HCT116 (cell line): Measurements from ENCODE around the gene ZNF497. TPM values are rescaled to one million over a fixed set of nuclear protein-coding genes. Genes with fewer than 3 reads are reported as not detected.

ENCODE experiments used
- ATAC-seq: fragments of 200-7000 bp; cut with Tn5 transposase; 2 replicates; pipeline ENCODE4 v1.9.1; 2020; ENCODE audit warnings: mild to moderate bottlenecking, moderate library complexity
- BruUV-seq: library from RNA; stranded (reverse); fragments of 400-500 nt; replicated peaks from 2 replicates; lab custom pipeline; 2021; lab: Mats Ljungman, UMichigan
- CTCF ChIA-PET: fragments of 300-600 bp; sonication (Branson Sonifier 250); formaldehyde crosslinking; loops from one replicate; lab custom pipeline; 2021; ENCODE audit warnings: antibody characterized with exemption; lab: Charles Lee
- POLR2A ChIA-PET: fragments of 300-600, 350-600 bp; sonication (Branson Sonifier 250); formaldehyde crosslinking; loops from one replicate; lab custom pipeline; 2021; ENCODE audit warnings: antibody characterized with exemption; lab: Charles Lee
- RAD21 ChIA-PET, 2 experiments: fragments of 300-600 bp; sonication (Branson Sonifier 250); formaldehyde crosslinking; loops; one replicate each; lab custom pipeline; 2023; ENCODE audit warnings: low total read pairs in 2 of 2; ENCODE audit not compliant: uncharacterized antibody in 2 of 2, unreplicated experiment in 2 of 2, low non-redundant PET in 1 of 2; lab: Charles Lee
- DNase-seq: peaks from one replicate; pipeline ENCODE4 v3.0.0-alpha.2; 2010; ENCODE audit warnings: low read depth, low spot score
- H2AFZ ChIP-seq: fragments of 200-600 bp; shearing (Covaris generic), sonication (generic); 2 replicates; pipeline ENCODE4 v1.6.1; 2017; ENCODE audit warnings: low read depth, mixed run types, mixed read lengths, antibody characterized with exemption, low read length; ENCODE audit not compliant: poor library complexity, severe bottlenecking
- H3K27ac ChIP-seq: 2 replicates; pipeline ENCODE4 v1.5.1; 2012; ENCODE audit warnings: low read depth, low read length
- H3K27me3 ChIP-seq: fragments of 200-600 bp; sonication (generic); 2 replicates; pipeline ENCODE4 v1.6.1; 2016; ENCODE audit warnings: mixed run types, low read length, mixed read lengths; ENCODE audit not compliant: insufficient read depth
- H3K36me3 ChIP-seq, 2 experiments: fragments of 200-500 bp in 1 of 2; fragments of 200-600 bp in 1 of 2; sonication (Bioruptor generic) in 1 of 2; sonication (generic) in 1 of 2; 2 replicates each; pipeline versions ENCODE4 v1.5.1 to v1.6.1; 2014 to 2016; ENCODE audit warnings: low read length in 2 of 2, inconsistent platforms in 1 of 2, mixed read lengths in 1 of 2, mixed run types in 1 of 2; ENCODE audit not compliant: insufficient read depth in 2 of 2, control insufficient read depth in 1 of 2
- H3K4me1 ChIP-seq, 2 experiments: fragments of 200-600 bp in 1 of 2; sonication (generic) in 1 of 2; 2 replicates each; pipeline versions ENCODE4 v1.5.1 to v1.6.1; 2012 to 2017; ENCODE audit warnings: low read length in 2 of 2, inconsistent platforms in 1 of 2, mild to moderate bottlenecking in 1 of 2, mixed read lengths in 1 of 2, mixed run types in 1 of 2, moderate library complexity in 1 of 2; ENCODE audit not compliant: insufficient read depth in 2 of 2, control insufficient read depth in 1 of 2
- H3K4me2 ChIP-seq: fragments of 200-600 bp; sonication (generic); 2 replicates; pipeline ENCODE4 v1.6.1; 2017; ENCODE audit warnings: mixed run types, low read length, mixed read lengths
- H3K4me3 ChIP-seq, 2 experiments: fragments of 200-600 bp in 1 of 2; sonication (generic) in 1 of 2; replicated peaks in 1 of 2; 2 replicates each; pipeline ENCODE4 v1.5.1; 2011 to 2016; ENCODE audit warnings: low read length in 2 of 2, control low read depth in 1 of 2, low read depth in 1 of 2, mild to moderate bottlenecking in 1 of 2, mixed read lengths in 1 of 2, mixed run types in 1 of 2
- H3K79me2 ChIP-seq: fragments of 200-600 bp; sonication (generic); 2 replicates; pipeline ENCODE4 v1.6.1; 2017; ENCODE audit warnings: mild to moderate bottlenecking, mixed run types, low read length, moderate library complexity, mixed read lengths; ENCODE audit not compliant: insufficient read depth
- H3K9ac ChIP-seq: fragments of 200-600 bp; sonication (generic); 2 replicates; pipeline ENCODE4 v1.6.1; 2016; ENCODE audit warnings: low read length, mixed read lengths
- H3K9me2 ChIP-seq: fragments of 200-600 bp; sonication (generic), shearing (Covaris generic); 2 replicates; pipeline ENCODE4 v1.6.1; 2017; ENCODE audit warnings: mixed run types, mild to moderate bottlenecking, moderate library complexity; ENCODE audit not compliant: insufficient read depth
- H3K9me3 ChIP-seq, 2 experiments: fragments of 200-500 bp in 1 of 2; fragments of 200-600 bp in 1 of 2; sonication (Bioruptor generic) in 1 of 2; sonication (generic) in 1 of 2; 2 replicates each; pipeline ENCODE4 v1.6.1; 2014 to 2017; ENCODE audit warnings: low read length in 2 of 2, mixed read lengths in 2 of 2, inconsistent platforms in 1 of 2, low read depth in 1 of 2, mild to moderate bottlenecking in 1 of 2, mixed run types in 1 of 2, moderate library complexity in 1 of 2; ENCODE audit not compliant: control insufficient read depth in 1 of 2, insufficient read depth in 1 of 2
- H4K20me1 ChIP-seq: fragments of 200-600 bp; sonication (generic), shearing (Covaris generic); 2 replicates; pipeline ENCODE4 v1.6.1; 2017; ENCODE audit warnings: mixed run types, mild to moderate bottlenecking, moderate library complexity; ENCODE audit not compliant: insufficient read depth
- FOSL1 ChIP-seq: IDR thresholded peaks from 2 replicates; pipeline ENCODE4 v1.6.1; 2012; ENCODE audit warnings: low read depth
- POLR2A ChIP-seq: IDR thresholded peaks from 2 replicates; pipeline ENCODE4 v1.7.0; 2011; ENCODE audit warnings: borderline replicate concordance; ENCODE audit not compliant: insufficient read depth, insufficient read length; ENCODE audit errors: extremely low read depth
- SIN3A ChIP-seq: IDR thresholded peaks from 2 replicates; pipeline ENCODE4 v1.6.1; 2012; ENCODE audit warnings: low read depth
- SP1 ChIP-seq: IDR thresholded peaks from 2 replicates; pipeline ENCODE4 v1.6.1; 2012; ENCODE audit warnings: low read depth
- SRF ChIP-seq: IDR thresholded peaks from 2 replicates; pipeline ENCODE4 v1.6.1; 2012; ENCODE audit warnings: low read depth
- ZFX ChIP-seq: fragments of 450-650 bp; IDR thresholded peaks from 2 replicates; pipeline ENCODE4 v1.6.1; 2017
- intact Hi-C: fragments of 100-400 bp; cut with micrococcal nuclease; formaldehyde crosslinking; loops from 2 replicates; pipeline ENCODE4 v1.10.0; 2022
- total RNA-seq: library from RNA; stranded (reverse); gene quantifications from one replicate; pipeline ENCODE4 v1.2.1, GENCODE V29; 2021; ENCODE audit not compliant: unreplicated experiment
- TF ChIP-seq, protein P1 (sequence below): IDR thresholded peaks from 2 replicates; pipeline ENCODE4 v1.6.1; 2012
- TF ChIP-seq, protein P2 (sequence below): IDR thresholded peaks from 2 replicates; pipeline ENCODE4 v1.6.1; 2011; ENCODE audit warnings: mild to moderate bottlenecking, low read length, moderate library complexity; ENCODE audit not compliant: insufficient replicate concordance; ENCODE audit errors: extremely low read depth

ZNF497 gene
- total RNA-seq, 1 experiment from 2014 or later: 5.1 TPM

DNA sequence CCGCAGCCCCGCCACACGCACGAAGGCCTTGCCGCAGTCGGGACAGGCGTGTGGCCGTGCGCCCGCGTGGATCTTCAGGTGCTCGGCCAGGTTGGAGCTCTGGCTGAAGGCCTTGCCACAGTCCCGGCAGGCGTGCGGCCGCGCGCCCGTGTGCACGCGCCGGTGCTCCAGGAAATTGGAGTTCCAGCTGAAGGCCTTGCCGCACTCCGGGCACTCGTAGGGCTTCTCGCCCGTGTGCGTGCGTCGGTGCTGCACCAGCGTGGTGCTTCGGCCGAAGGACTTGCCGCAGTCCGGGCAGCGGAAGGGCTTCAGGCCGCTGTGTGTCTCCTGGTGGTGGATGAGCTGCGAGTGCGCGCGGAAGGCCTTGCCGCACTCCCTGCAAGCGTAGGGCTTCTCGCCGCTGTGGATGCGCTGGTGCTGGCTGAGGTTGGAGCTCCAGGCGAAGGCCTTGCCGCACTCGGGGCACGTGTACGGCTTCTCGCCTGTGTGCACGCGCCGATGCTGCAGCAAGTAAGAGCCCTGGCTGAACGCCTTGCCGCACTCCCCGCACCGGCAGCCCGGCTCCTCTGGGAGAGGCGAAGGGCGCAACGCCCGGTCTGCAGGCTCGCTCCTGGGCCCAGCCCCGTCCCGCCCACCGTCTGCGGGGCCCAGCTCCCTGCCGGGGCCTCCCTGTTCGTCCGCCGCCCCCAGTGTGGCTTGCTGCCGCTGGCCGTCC is 5.6 kb downstream of the ZNF497 start:
- Histone ChIP-seq H3K4me2 (no peak overlapping the region), H3K4me3 (no peak overlapping the region), H4K20me1 (no peaks in the 10 kb centered on the region), H3K9me2 (no peaks in the 10 kb centered on the region), H3K27ac (no peak overlapping the region), H3K36me3 (no peaks in the 10 kb centered on the region), H3K79me2 (0 out of 2 replicates have a peak, but pooled peaks cover 3% of the 10 kb centered on the region), H3K9ac (no peak overlapping the region), H2AFZ (no peak overlapping the region), H3K9me3 (no peaks in the 10 kb centered on the region), H3K27me3 (no peaks in the 10 kb centered on the region), H3K4me1 (peaks cover 6 to 10% of the 10 kb centered on the region in 2 experiments; a peak in 3 of 4 replicates)
- DNase-seq: no peak
- RAD21 ChIA-PET: no interaction called here
- BruUV-seq: no TSS peak
- no peak for TF ChIP-seq SIN3A
- TF ChIP-seq, protein P1, sequence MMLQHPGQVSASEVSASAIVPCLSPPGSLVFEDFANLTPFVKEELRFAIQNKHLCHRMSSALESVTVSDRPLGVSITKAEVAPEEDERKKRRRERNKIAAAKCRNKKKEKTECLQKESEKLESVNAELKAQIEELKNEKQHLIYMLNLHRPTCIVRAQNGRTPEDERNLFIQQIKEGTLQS: no peak
- TF ChIP-seq POLR2A: no peak
- no peak for TF ChIP-seq FOSL1
- intact Hi-C loops: no loop called here
- POLR2A ChIA-PET: no interaction called here
- no peak for ATAC-seq
- CTCF ChIA-PET: no interaction called here

DNA sequence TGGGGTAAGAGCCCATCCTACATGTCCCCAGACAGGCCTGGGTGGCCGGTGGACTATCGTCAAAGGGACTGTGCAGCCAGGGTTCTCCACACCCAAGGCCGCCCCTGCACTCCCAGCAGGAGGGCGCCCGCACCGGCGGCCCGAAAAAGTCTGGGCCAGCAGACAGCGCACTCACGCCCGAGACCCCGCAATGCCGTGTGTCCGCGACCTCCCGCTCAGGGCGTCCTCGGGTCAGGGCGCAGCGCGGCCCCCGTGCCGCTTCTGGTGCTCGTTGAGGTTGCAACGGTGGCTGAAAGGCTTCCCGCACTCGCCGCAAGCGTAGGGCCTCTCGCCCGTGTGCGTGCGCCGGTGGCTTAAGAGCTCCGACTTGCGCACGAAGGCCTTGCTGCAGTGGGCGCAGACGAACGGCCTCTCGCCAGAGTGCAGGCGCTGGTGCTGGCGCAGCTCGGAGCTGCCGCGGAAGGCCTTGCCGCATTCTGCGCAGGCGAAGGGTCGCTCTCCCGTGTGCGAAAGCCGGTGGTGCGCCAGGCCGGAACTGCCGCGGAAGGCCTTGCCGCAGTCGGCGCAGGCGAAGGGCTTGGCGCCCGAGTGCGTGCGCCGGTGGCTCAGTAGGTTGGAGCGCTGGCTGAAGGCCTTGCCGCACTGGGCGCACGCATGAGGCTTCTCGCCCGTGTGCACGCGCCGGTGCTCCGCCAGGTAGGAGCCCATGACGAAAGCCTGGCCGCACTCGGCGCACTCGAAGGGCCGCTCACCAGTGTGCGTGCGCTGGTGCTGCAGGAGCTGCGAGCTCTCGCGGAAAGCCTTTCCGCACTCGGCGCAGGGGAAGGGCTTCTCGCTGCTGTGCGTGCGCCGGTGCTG is 6.4 kb downstream of the ZNF497 start:
- no peaks in the 10 kb centered on the region for H3K36me3 ChIP-seq
- H3K27ac ChIP-seq: no peak overlapping the region
- no peaks in the 10 kb centered on the region for H3K9me2 ChIP-seq
- H2AFZ ChIP-seq: no peak overlapping the region
- H3K27me3 ChIP-seq: no peaks in the 10 kb centered on the region
- H3K9ac ChIP-seq: no peak overlapping the region
- intact Hi-C loops: no loop called here
- no peaks in the 10 kb centered on the region for H3K79me2 ChIP-seq
- no peak overlapping the region for H3K4me3 ChIP-seq
- ChIA-PET RAD21 (no interaction called here), CTCF (no interaction called here), POLR2A (no interaction called here)
- no peak for ATAC-seq
- no peak overlapping the region for H3K4me2 ChIP-seq
- H3K4me1 ChIP-seq: peaks cover 2% of the 10 kb centered on the region in 2 experiments; a peak in 3 of 4 replicates
- no peaks in the 10 kb centered on the region for H3K9me3 ChIP-seq
- no TSS peak for BruUV-seq
- H4K20me1 ChIP-seq: no peaks in the 10 kb centered on the region
- TF ChIP-seq, protein P1: no peak
- TF ChIP-seq, protein P2, sequence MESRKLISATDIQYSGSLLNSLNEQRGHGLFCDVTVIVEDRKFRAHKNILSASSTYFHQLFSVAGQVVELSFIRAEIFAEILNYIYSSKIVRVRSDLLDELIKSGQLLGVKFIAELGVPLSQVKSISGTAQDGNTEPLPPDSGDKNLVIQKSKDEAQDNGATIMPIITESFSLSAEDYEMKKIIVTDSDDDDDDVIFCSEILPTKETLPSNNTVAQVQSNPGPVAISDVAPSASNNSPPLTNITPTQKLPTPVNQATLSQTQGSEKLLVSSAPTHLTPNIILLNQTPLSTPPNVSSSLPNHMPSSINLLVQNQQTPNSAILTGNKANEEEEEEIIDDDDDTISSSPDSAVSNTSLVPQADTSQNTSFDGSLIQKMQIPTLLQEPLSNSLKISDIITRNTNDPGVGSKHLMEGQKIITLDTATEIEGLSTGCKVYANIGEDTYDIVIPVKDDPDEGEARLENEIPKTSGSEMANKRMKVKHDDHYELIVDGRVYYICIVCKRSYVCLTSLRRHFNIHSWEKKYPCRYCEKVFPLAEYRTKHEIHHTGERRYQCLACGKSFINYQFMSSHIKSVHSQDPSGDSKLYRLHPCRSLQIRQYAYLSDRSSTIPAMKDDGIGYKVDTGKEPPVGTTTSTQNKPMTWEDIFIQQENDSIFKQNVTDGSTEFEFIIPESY: no peak
- TF ChIP-seq ZFX (no peak), SIN3A (no peak), SRF (no peak), SP1 (no peak)
- TF ChIP-seq, all 23 proteins: peak for 0
- DNase-seq: no peak
